Thyroid gland (tissue), 4 donors: ENCODE measurements around the gene NIFK. TPM values are rescaled to one million over a fixed set of nuclear protein-coding genes. Genes with fewer than 3 reads are reported as not detected.

ENCODE experiments used
- DNase-seq, 2 donors: peaks; one replicate each; pipeline ENCODE4 v3.0.0-alpha.2; 2019
- H3K27ac ChIP-seq, 3 donors: fragments of 200-600 bp; sonication (generic); 1 replicate in 2 of 3; 2 replicates in 1 of 3; pipeline ENCODE4 v1.5.1; 2016 to 2019; ENCODE audit warnings: mild to moderate bottlenecking in 1 of 3, moderate library complexity in 1 of 3
- H3K27me3 ChIP-seq: fragments of 200-600 bp; sonication (generic); one replicate; pipeline ENCODE4 v1.5.1; 2019
- H3K36me3 ChIP-seq, 2 donors: fragments of 200-600 bp; sonication (generic); one replicate each; pipeline ENCODE4 v1.5.1; 2016 to 2019
- H3K4me1 ChIP-seq, 2 donors: fragments of 200-600 bp; sonication (generic); one replicate each; pipeline ENCODE4 v1.5.1; 2017 to 2019
- H3K4me3 ChIP-seq, 3 donors: fragments of 200-600 bp; sonication (generic); replicated peaks in 1 of 3; 1 replicate in 2 of 3; 2 replicates in 1 of 3; pipeline ENCODE4 v1.5.1; 2016; ENCODE audit warnings: mild to moderate bottlenecking in 1 of 3
- H3K9me3 ChIP-seq: fragments of 200-600 bp; sonication (generic); one replicate; pipeline ENCODE4 v1.5.1; 2017
- CTCF ChIP-seq, 6 experiments: fragments of 200-600 bp in 3 of 6; fragments of 450-650 bp in 3 of 6; sonication (generic) in 3 of 6; IDR thresholded peaks; one replicate each; pipeline ENCODE4 v1.5.1; 2016 to 2019; ENCODE audit warnings: antibody characterized with exemption in 6 of 6, mild to moderate bottlenecking in 2 of 6, inconsistent platforms in 1 of 6, moderate library complexity in 1 of 6
- POLR2A ChIP-seq, 2 donors: fragments of 450-650 bp; IDR thresholded peaks; one replicate each; pipeline ENCODE4 v1.6.1; 2017; ENCODE audit warnings: antibody characterized with exemption in 2 of 2, mild to moderate bottlenecking in 2 of 2, moderate library complexity in 1 of 2
- WGBS, 2 donors: methylation state at CpG; one replicate each; pipeline ENCODE4 v1.1.5; 2017; 5-methylcytosine and 5-hydroxymethylcytosine counted together
- intact Hi-C: fragments of 100-400 bp; cut with DNase I; formaldehyde crosslinking; loops from one replicate; pipeline ENCODE4 v1.15.1; 2023
- total RNA-seq, 4 donors: library from RNA; depleted of rRNA; stranded (reverse); fragments of >200 nt; gene quantifications; one replicate each; pipeline ENCODE4 v1.2.3, GENCODE V29; 2016

Gene NIFK
- total RNA-seq: 10 to 100 TPM; 19.1 to 72.2 (median 35.4) TPM

GRCh38 chr2:121736462-121737336 lies at the start of gene NIFK:
Gene NIFK (minus strand): TSS chr2:121736875. CDS start chr2:121736850, 25 bp downstream.
- DNase-seq: peak; percentile 99 to 100
- H3K9me3 ChIP-seq: no peaks in the 10 kb centered on the region
- 0 to 1% methylated on average over 56 to 60 of the region's 93 CpGs for WGBS, 2 donors
- H3K4me1 ChIP-seq: peaks cover 4 to 5% of the 10 kb centered on the region in 2 donors
- peak within 1 kb of the TSS; percentile 39 to 67 (median 66) for H3K27ac ChIP-seq
- TF ChIP-seq POLR2A (IDR thresholded peaks at IDR 0.05) (peak in 1 of 2 donors; percentile 41), CTCF (IDR thresholded peaks at IDR 0.05) (no peak)
- peak within 1 kb of the TSS; percentile 11 to 93 (median 83) for H3K4me3 ChIP-seq
- no peaks in the 10 kb centered on the region for H3K27me3 ChIP-seq
- intact Hi-C loops: loop anchor here (5.0 kb wide), 1 partner anchor 204 kb away; the partner anchor contains the start of gene RNU4ATAC
- H3K36me3 ChIP-seq: peaks cover 3 to 6% of the 10 kb centered on the region in 2 donors

GRCh38 chr2:121783180-121783579 lies 46.5 kb upstream of the NIFK start:
- no peak for TF ChIP-seq POLR2A (IDR thresholded peaks at IDR 0.05)
- Histone ChIP-seq H3K4me1 (peaks cover 0 to 5% of the 10 kb centered on the region in 2 donors), H3K36me3 (no peaks in the 10 kb centered on the region), H3K27me3 (no peaks in the 10 kb centered on the region), H3K9me3 (no peaks in the 10 kb centered on the region), H3K27ac (no peak overlapping the region), H3K4me3 (no peak overlapping the region)
- intact Hi-C loops: no loop called here
- no peak for DNase-seq
- 74 to 78% methylated on average over 2 of the region's 2 CpGs for WGBS, 2 donors

GRCh38 chr2:121778741-121779487 lies 42.2 kb upstream of the NIFK start:
- no peak for DNase-seq
- TF ChIP-seq POLR2A (IDR thresholded peaks at IDR 0.05) (no peak), CTCF (IDR thresholded peaks at IDR 0.05) (no peak)
- H3K27me3 ChIP-seq: no peaks in the 10 kb centered on the region
- H3K9me3 ChIP-seq: no peaks in the 10 kb centered on the region
- intact Hi-C loops: no loop called here
- H3K36me3 ChIP-seq: no peaks in the 10 kb centered on the region
- no peak overlapping the region for H3K4me3 ChIP-seq
- 72 to 74% methylated on average over 7 of the region's 7 CpGs for WGBS, 2 donors
- no peaks in the 10 kb centered on the region for H3K4me1 ChIP-seq
- H3K27ac ChIP-seq: no peak overlapping the region

- no peak for DNase-seq
- WGBS, 2 donors: 83 to 95% methylated on average over 1 of the region's 1 CpG
- Histone ChIP-seq H3K27me3 (no peaks in the 10 kb centered on the region), H3K9me3 (no peaks in the 10 kb centered on the region), H3K36me3 (no peaks in the 10 kb centered on the region), H3K4me3 (no peak overlapping the region), H3K27ac (no peak overlapping the region), H3K4me1 (no peaks in the 10 kb centered on the region)
- intact Hi-C loops: no loop called here
- TF ChIP-seq POLR2A (IDR thresholded peaks at IDR 0.05) (no peak), CTCF (IDR thresholded peaks at IDR 0.05) (no peak)
These were observed 41.0 kb upstream of the NIFK start for GRCh38 chr2:121777699-121778058.

GRCh38 chr2:121776885-121777698 lies 40.4 kb upstream of the NIFK start:
- H3K9me3 ChIP-seq: no peaks in the 10 kb centered on the region
- no peaks in the 10 kb centered on the region for H3K27me3 ChIP-seq
- 61 to 63% methylated on average over 12 of the region's 12 CpGs for WGBS, 2 donors
- H3K36me3 ChIP-seq: no peaks in the 10 kb centered on the region
- DNase-seq: no peak
- TF ChIP-seq CTCF (IDR thresholded peaks at IDR 0.05) (no peak), POLR2A (IDR thresholded peaks at IDR 0.05) (no peak)
- H3K27ac ChIP-seq: no peak overlapping the region
- no peak overlapping the region for H3K4me3 ChIP-seq
- intact Hi-C loops: no loop called here
- H3K4me1 ChIP-seq: no peaks in the 10 kb centered on the region
